ENCODE measurements around the gene STX7.

The STX7 gene

DNA sequence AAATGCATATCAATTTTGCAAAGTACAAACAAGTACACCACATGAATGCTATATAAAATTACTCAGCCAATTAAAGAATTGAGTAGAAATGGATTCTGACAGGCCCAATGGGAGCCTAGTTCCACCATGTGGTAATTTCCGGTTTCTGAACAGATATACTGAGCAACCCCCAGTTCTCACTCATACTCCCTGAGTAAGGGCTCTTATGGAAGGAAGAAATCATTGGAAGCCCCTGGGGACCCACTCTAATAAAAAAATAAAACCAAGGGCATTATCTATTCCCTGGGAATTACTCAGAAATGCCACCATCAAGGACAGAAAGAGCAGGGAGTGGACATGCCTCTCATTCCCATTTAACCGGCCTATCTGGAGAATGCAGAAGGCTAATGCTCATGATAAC, 34.6 kb downstream of the STX7 start:
- no peak for DNase-seq (ENCODE audit: low read depth in 2 of 2)

GRCh38 chr6:132476688-132477087, 36.2 kb downstream of the STX7 start:
- DNase-seq (ENCODE audit: low read depth in 2 of 2): no peak

DNA sequence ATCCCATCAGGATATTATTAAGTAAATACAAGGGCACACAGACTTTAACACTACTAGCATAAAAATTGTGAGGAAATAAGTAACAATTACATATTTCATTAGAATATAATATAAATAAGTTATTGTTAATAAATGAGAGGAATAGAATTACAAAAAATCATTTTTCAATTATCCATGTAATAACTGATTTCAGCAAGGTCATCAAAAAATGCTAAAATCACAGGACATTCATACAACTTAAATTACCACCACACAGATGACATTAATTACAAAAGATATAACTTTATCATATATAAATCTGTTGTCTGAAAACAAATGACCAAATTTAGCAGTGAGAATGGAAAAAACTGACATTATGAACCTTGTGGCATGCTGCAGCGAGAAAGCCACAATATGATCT, 37.0 kb downstream of the STX7 start:
- no peak for DNase-seq (ENCODE audit: low read depth in 2 of 2)

- DNase-seq (ENCODE audit: low read depth in 2 of 2): no peak
Measured at GRCh38 chr6:132471787-132472186, 41.1 kb downstream of the STX7 start.

DNA sequence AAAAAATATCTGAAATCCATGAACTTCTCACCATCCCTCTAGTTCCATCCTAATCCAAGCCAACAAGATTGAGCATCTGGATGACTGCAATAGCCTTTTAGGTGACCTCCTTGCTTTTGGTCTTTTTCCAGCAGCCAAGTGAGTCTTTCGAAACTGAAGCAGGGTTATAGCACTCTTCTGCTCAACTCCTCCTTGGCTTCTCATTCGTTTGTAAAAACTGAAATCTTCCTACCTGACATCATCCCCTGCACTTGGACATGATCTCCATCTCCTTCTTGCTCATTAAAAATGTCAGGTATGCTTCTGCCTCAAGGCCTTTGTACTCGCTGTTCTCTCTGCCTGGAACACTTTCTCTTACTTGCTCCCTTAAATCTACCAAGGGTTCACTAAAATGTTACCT, 46.0 kb downstream of the STX7 start:
- DNase-seq (ENCODE audit: low read depth in 2 of 2): no peak

- no peak for DNase-seq (ENCODE audit: low read depth in 2 of 2)
Measured at GRCh38 chr6:132465530-132466485, 47.1 kb downstream of the STX7 start.

DNA sequence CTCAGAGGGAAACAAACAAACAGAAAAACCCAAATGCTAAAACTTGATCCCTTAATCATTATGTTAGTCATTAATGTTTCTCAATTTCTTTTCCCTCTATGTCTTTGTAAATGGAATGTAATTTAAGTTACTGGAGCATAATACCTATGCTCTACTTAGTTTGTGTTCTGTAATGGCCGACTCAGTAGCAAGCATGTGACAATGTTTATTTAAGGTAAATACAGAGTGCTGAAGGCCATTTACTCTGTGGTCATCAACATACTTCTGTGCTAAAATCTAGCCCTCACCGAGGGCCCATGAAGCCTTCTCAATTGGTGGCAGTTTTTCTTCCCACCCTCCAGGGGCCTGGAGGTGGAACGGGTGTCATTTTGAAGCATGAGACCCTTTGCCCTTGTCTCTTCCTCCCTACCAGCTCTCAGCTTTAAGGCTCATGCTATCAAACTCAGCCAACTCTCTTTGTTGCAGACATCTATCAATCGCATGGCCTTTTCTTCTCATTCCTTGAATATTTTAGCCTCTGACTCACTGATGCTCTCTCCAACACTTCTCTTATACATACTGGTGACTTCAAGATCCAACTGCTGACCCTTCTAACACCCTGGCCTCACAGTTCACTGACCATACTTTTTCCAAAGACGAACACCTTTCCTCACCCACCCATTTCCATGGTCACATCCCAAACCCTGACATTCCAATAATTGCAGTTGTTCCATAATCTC, 48.2 kb downstream of the STX7 start:
- DNase-seq (ENCODE audit: low read depth in 2 of 2): no peak

- DNase-seq (ENCODE audit: low read depth in 2 of 2): no peak
Measured at GRCh38 chr6:132461958-132462357, 51.0 kb downstream of the STX7 start.

GRCh38 chr6:132459605-132459952, 53.3 kb downstream of the STX7 start:
- no peak for DNase-seq (ENCODE audit: low read depth in 2 of 2)

DNA sequence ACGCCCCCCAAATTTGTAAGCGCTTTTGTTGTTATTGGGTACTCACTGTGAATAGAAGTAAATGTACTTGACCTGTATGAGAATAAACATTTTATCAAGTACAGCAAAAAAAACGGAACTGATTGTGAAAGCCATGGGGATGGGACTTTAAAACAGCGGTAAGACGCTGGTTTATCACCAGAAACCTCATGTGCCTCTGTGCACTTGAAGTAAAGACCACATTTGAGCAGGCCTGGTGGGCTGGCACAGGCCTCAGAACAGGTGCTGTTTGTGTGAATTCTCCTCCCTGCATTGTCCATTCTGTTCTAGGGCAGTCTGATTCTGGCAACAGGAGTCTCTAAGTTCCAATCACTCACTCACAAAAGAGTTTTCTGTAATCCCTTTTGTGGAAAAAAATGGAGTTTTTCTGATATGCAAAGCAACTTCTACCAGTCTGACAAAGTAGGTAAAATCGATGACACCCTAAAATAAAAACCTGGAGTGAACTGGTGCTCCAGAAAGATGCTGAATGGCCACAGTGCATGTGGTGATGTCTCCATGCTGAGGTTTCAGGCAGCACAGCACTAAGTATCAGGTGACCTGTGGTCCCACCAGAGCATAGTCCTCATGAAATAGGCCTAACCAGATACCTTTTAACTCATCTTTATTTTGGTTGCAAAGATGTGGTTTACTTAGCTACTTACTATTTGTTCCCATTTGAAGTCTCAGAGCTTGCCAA, 53.9 kb downstream of the STX7 start:
- DNase-seq (ENCODE audit: low read depth in 2 of 2): no peak

GRCh38 chr6:132456700-132457143, 56.2 kb downstream of the STX7 start:
- DNase-seq (ENCODE audit: low read depth in 2 of 2): no peak

- no peak for DNase-seq (ENCODE audit: low read depth in 2 of 2)
Measured at GRCh38 chr6:132446855-132447241, 66.1 kb downstream of the STX7 start.

- no peak for DNase-seq (ENCODE audit: low read depth in 2 of 2)
Measured at GRCh38 chr6:132446141-132446854, 66.6 kb downstream of the STX7 start.

GRCh38 chr6:132445201-132445951, 67.5 kb downstream of the STX7 start:
- DNase-seq (ENCODE audit: low read depth in 2 of 2): no peak

DNA sequence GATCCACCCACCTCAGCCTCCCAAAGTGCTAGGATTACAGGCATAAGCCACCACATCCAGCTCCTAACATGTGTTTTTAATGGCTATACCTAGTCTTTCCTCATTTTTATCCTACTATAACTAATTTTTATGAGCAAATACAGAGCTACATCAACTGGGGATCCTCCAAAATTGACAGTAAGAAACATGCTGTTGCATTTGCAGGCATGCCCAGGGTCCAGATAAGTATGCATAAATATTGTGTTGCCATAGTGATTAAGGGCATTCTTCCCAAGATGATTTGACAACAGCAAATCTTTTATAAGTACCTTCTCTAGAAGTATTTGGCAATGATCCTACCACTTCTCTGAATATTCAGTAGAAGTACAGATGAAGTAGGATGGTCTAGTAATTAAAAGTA, 69.7 kb downstream of the STX7 start:
- no peak for DNase-seq (ENCODE audit: low read depth in 2 of 2)

GRCh38 chr6:132430110-132430509, 82.8 kb downstream of the STX7 start:
- DNase-seq (ENCODE audit: low read depth in 2 of 2): no peak

- DNase-seq (ENCODE audit: low read depth in 2 of 2): no peak
Measured at GRCh38 chr6:132425176-132425575, 87.7 kb downstream of the STX7 start.

- DNase-seq (ENCODE audit: low read depth in 2 of 2): no peak
Measured at GRCh38 chr6:132423839-132424238, 89.1 kb downstream of the STX7 start.

DNA sequence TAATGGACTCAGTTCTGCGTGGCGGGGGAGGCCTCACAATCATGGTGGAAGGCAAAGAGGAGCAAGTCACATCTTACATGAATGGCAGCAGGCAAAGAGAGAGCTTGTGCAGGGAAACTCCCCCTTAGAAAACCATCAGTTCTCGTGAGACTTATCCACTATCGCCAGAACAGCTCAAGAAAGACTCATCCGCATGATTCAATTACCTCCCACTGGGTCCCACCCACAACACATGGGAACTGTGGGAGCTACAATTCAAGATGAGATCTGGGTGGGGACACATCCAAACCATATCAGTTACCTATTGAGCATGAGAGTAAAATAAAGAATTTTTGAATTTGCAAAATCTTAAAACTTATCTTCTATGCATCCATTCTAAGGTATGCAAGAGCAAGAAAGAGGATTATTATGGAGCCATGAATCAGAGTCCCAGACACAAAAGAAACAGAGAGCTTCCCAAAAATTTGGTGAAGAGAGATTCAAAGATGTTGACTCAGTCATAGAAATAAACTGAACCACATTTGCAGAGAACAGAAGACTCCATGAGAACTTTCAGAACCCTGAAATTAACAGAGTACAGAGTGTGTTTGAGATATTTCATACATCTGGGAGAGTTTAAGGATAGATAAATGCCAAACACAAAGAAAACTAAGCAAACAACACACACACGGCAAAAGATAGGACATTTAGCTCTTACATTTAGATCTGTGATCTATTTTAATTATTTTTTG, 94.5 kb downstream of the STX7 start:
- no peak for DNase-seq (ENCODE audit: low read depth in 2 of 2)

GRCh38 chr6:132414761-132415160, 98.2 kb downstream of the STX7 start:
- no peak for DNase-seq (ENCODE audit: low read depth in 2 of 2)

Data from stimulated activated CD4-positive, alpha-beta T cell treated with anti-CD3 and anti-CD28 coated beads, Interleukin-1b, Interleukin-23, amount 100 ng/mL, for 1 hour (primary cell).